ENCODE measurements around the gene COL21A1.
"Not testable (repeated sequence)": the region's sequence is repeated elsewhere in the genome, so short reads cannot be mapped to it uniquely, and the experiment has no call there.

Gene COL21A1

DNA sequence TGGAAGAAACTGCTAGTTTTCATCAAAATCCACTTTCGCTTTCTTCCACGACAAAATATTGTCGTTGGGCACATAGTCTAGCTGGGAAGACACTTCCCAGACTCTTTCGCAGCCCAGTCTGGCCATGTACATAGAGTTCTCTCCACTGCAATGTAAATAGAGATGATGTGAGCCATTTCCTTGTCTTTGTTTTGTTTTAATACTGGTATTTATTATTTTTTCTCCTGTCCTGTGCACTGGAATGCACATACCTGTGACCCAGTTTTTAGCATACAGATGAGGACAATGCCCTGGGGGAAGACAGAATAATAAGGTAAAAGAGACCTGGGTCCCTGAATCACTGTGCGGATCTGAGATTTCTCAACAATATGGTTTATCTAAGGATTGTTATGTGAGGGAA lies 222.4 kb downstream of the COL21A1 start:
- no peak for TF ChIP-seq JUND (IDR thresholded peaks at IDR 0.05; ENCODE audit: low read depth)
- in situ Hi-C loops (cut with HindIII; ENCODE audit: low pct_unique_long_range_greater_than_20kb, low sequenced_read_pairs), result no loop called here
- DNase-seq (ENCODE audit: low read depth in 1 of 2, low spot score in 1 of 2), result peak in 1 of 2 experiments; percentile 49

GRCh38 chr6:56023829-56024228 lies 223.6 kb downstream of the COL21A1 start:
- no peak for DNase-seq (ENCODE audit: low read depth in 1 of 2, low spot score in 1 of 2)
- no peak for TF ChIP-seq JUND (IDR thresholded peaks at IDR 0.05; ENCODE audit: low read depth)
- in situ Hi-C loops (cut with HindIII; ENCODE audit: low pct_unique_long_range_greater_than_20kb, low sequenced_read_pairs), result no loop called here

- DNase-seq (ENCODE audit: low read depth in 1 of 2, low spot score in 1 of 2), result no peak
- no peak for TF ChIP-seq JUND (IDR thresholded peaks at IDR 0.05; ENCODE audit: low read depth)
- in situ Hi-C loops (cut with HindIII; ENCODE audit: low pct_unique_long_range_greater_than_20kb, low sequenced_read_pairs), result no loop called here
Measured at GRCh38 chr6:56022678-56023077, 224.7 kb downstream of the COL21A1 start.

DNA sequence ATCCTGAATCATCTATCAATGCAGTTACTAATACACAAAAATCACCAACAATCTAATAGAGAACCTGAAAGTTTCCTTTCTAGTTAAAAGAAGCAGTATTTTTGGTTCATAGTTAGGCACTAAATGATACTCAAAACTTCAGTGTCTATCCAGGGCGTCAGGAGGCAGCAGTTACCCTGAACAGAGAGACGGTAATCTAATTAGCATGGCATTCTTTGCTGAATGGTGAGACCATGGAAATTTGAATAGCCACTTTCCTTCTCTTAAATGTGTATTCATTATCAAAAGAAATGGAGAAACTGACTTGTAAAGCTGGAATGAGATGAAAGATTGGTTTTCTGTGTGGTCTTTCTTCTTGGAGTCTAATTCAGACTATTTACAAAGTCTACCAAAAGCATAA lies 225.4 kb downstream of the COL21A1 start:
- in situ Hi-C loops (cut with HindIII; ENCODE audit: low pct_unique_long_range_greater_than_20kb, low sequenced_read_pairs), result no loop called here
- no peak for TF ChIP-seq JUND (IDR thresholded peaks at IDR 0.05; ENCODE audit: low read depth)
- DNase-seq (ENCODE audit: low read depth in 1 of 2, low spot score in 1 of 2), result peak; percentile 5 to 43

- TF ChIP-seq JUND (IDR thresholded peaks at IDR 0.05; ENCODE audit: low read depth), result no peak
- no peak for DNase-seq (ENCODE audit: low read depth in 1 of 2, low spot score in 1 of 2)
- in situ Hi-C loops (cut with HindIII; ENCODE audit: low pct_unique_long_range_greater_than_20kb, low sequenced_read_pairs), result no loop called here
Measured at GRCh38 chr6:56019973-56020372, 227.4 kb downstream of the COL21A1 start.

GRCh38 chr6:56017198-56017597 lies 230.2 kb downstream of the COL21A1 start:
- TF ChIP-seq JUND (IDR thresholded peaks at IDR 0.05; ENCODE audit: low read depth), result no peak
- in situ Hi-C loops (cut with HindIII; ENCODE audit: low pct_unique_long_range_greater_than_20kb, low sequenced_read_pairs), result no loop called here
- no peak for DNase-seq (ENCODE audit: low read depth in 1 of 2, low spot score in 1 of 2)

GRCh38 chr6:56014039-56014438 lies 233.3 kb downstream of the COL21A1 start:
- DNase-seq (ENCODE audit: low read depth in 1 of 2, low spot score in 1 of 2); in situ Hi-C loops (cut with HindIII; ENCODE audit: low pct_unique_long_range_greater_than_20kb, low sequenced_read_pairs): not testable (repeated sequence)

DNA sequence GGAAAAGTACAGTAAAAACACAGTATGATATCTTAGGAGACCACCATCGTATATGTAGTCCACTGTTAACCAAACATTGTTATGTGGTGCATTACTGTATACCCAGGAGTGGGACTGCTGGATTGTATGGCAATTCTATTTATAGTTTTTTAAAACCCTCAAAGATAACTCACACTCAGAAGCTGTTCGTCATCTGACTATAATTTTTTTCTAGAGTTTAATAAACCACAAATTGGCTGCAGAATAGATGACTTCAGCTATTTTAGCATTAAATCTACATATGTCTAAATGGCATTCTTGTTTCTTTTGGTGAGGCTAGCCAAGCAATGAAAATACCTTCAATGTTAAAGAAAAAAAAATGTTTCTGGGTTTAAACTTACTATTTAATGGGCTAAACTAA lies 237.7 kb downstream of the COL21A1 start:
- in situ Hi-C loops (cut with HindIII; ENCODE audit: low pct_unique_long_range_greater_than_20kb, low sequenced_read_pairs), result no loop called here
- DNase-seq (ENCODE audit: low read depth in 1 of 2, low spot score in 1 of 2), result no peak
- no peak for TF ChIP-seq JUND (IDR thresholded peaks at IDR 0.05; ENCODE audit: low read depth)

All from T47D (cell line).